HAP-1 (cell line): ENCODE data around the gene TSPEAR.
"Not testable (repeated sequence)": the region's sequence is repeated elsewhere in the genome, so short reads cannot be mapped to it uniquely, and the experiment has no call there.

Source experiments
- DNase-seq, 2 experiments: peaks; one replicate each; pipeline ENCODE4 v3.0.0-alpha.2; 2016 to 2020; ENCODE audit warnings: low spot score in 2 of 2
- H3K27me3 ChIP-seq: fragments of 250-450 bp; sonication (Bioruptor Pico); 2 replicates; pipeline ENCODE4 v1.5.1; 2020; ENCODE audit warnings: low read depth, mild to moderate bottlenecking, moderate library complexity
- H3K36me3 ChIP-seq: fragments of 250-450 bp; sonication (Bioruptor Pico); replicated peaks from 2 replicates; pipeline ENCODE4 v1.5.1; 2020; ENCODE audit warnings: mild to moderate bottlenecking
- H3K4me1 ChIP-seq: fragments of 250-450 bp; sonication (Bioruptor Pico); 2 replicates; pipeline ENCODE4 v1.5.1; 2020; ENCODE audit warnings: mild to moderate bottlenecking
- H3K4me3 ChIP-seq: fragments of 250-450 bp; sonication (Bioruptor Pico); 2 replicates; pipeline ENCODE4 v1.5.1; 2020; ENCODE audit warnings: mild to moderate bottlenecking, moderate library complexity
- H3K9me3 ChIP-seq: fragments of 250-450 bp; sonication (Bioruptor Pico); 2 replicates; pipeline ENCODE4 v1.5.1; 2020; ENCODE audit warnings: mild to moderate bottlenecking, moderate library complexity
- in situ Hi-C: fragments of 300-500 bp; cut with MboI; formaldehyde crosslinking; loops from 3 replicates; pipeline ENCODE4 v1.14.3; 2020; ENCODE audit warnings: low sequenced_read_pairs, inconsistent platforms, mixed read lengths

The TSPEAR gene

GRCh38 chr21:44486302-44486701 lies 225.1 kb downstream of the TSPEAR start:
- H3K9me3 ChIP-seq, result no peaks in the 10 kb centered on the region
- no peak overlapping the region for H3K4me3 ChIP-seq
- H3K27me3 ChIP-seq, result no peaks in the 10 kb centered on the region
- in situ Hi-C loops, result no loop called here
- no peaks in the 10 kb centered on the region for H3K4me1 ChIP-seq
- no peaks in the 10 kb centered on the region for H3K36me3 ChIP-seq
- DNase-seq, result no peak

- no peak for DNase-seq
- H3K27me3 ChIP-seq, result no peaks in the 10 kb centered on the region
- no peaks in the 10 kb centered on the region for H3K36me3 ChIP-seq
- no peak overlapping the region for H3K4me3 ChIP-seq
- no peaks in the 10 kb centered on the region for H3K9me3 ChIP-seq
- in situ Hi-C loops, result no loop called here
- H3K4me1 ChIP-seq, result no peaks in the 10 kb centered on the region
Measured at GRCh38 chr21:44485796-44486195, 225.6 kb downstream of the TSPEAR start.

GRCh38 chr21:44485254-44485793 lies 226.0 kb downstream of the TSPEAR start:
- in situ Hi-C loops, result no loop called here
- DNase-seq, result no peak
- Histone ChIP-seq H3K36me3 (no peaks in the 10 kb centered on the region), H3K9me3 (no peaks in the 10 kb centered on the region), H3K4me3 (no peak overlapping the region), H3K27me3 (no peaks in the 10 kb centered on the region), H3K4me1 (no peaks in the 10 kb centered on the region)

GRCh38 chr21:44484498-44485253 lies 226.7 kb downstream of the TSPEAR start:
- Histone ChIP-seq H3K4me3 (no peak overlapping the region), H3K9me3 (no peaks in the 10 kb centered on the region), H3K4me1 (no peaks in the 10 kb centered on the region), H3K36me3 (no peaks in the 10 kb centered on the region), H3K27me3 (no peaks in the 10 kb centered on the region)
- no peak for DNase-seq
- in situ Hi-C loops, result no loop called here

GRCh38 chr21:44483288-44484237 lies 227.8 kb downstream of the TSPEAR start:
- no peak overlapping the region for H3K4me3 ChIP-seq
- H3K27me3 ChIP-seq, result no peaks in the 10 kb centered on the region

GRCh38 chr21:44482581-44483287 lies 228.6 kb downstream of the TSPEAR start:
- H3K4me1 ChIP-seq, result no peaks in the 10 kb centered on the region
- H3K27me3 ChIP-seq, result no peaks in the 10 kb centered on the region
- in situ Hi-C loops, result no loop called here
- DNase-seq, result peak; percentile 13 to 49
- no peaks in the 10 kb centered on the region for H3K9me3 ChIP-seq
- H3K4me3 ChIP-seq, result no peak overlapping the region
- no peaks in the 10 kb centered on the region for H3K36me3 ChIP-seq

More at GRCh38 chr21:44483288-44484237, 227.8 kb downstream of the TSPEAR start:
- Histone ChIP-seq H3K4me1 (no peaks in the 10 kb centered on the region), H3K9me3 (no peaks in the 10 kb centered on the region), H3K36me3 (no peaks in the 10 kb centered on the region)
- no peak for DNase-seq
- in situ Hi-C loops, result no loop called here

- no peaks in the 10 kb centered on the region for H3K4me1 ChIP-seq
- 0 out of 2 replicates have a peak, but pooled peaks cover 3% of the 10 kb centered on the region for H3K27me3 ChIP-seq
- DNase-seq, result no peak
- in situ Hi-C loops, result no loop called here
- no peaks in the 10 kb centered on the region for H3K9me3 ChIP-seq
- no peak overlapping the region for H3K4me3 ChIP-seq
- H3K36me3 ChIP-seq, result no peaks in the 10 kb centered on the region
Measured at GRCh38 chr21:44480200-44481053, 230.9 kb downstream of the TSPEAR start.

GRCh38 chr21:44479556-44480199 lies 231.7 kb downstream of the TSPEAR start:
- H3K4me1 ChIP-seq, H3K27me3 ChIP-seq, H3K4me3 ChIP-seq, in situ Hi-C loops, H3K36me3 ChIP-seq, H3K9me3 ChIP-seq: not testable (repeated sequence)
- DNase-seq, result peak in 1 of 2 experiments; percentile 61

- H3K27me3 ChIP-seq, result 0 out of 2 replicates have a peak, but pooled peaks cover 4% of the 10 kb centered on the region
- in situ Hi-C loops, result no loop called here
- H3K36me3 ChIP-seq, result no peaks in the 10 kb centered on the region
- no peaks in the 10 kb centered on the region for H3K9me3 ChIP-seq
- DNase-seq, result no peak
- H3K4me1 ChIP-seq, result no peaks in the 10 kb centered on the region
- H3K4me3 ChIP-seq, result no peak overlapping the region
Measured at GRCh38 chr21:44478801-44479167, 232.6 kb downstream of the TSPEAR start.

GRCh38 chr21:44478124-44478800 lies 233.1 kb downstream of the TSPEAR start:
- in situ Hi-C loops, result no loop called here
- Histone ChIP-seq H3K4me1 (no peaks in the 10 kb centered on the region), H3K36me3 (no peaks in the 10 kb centered on the region), H3K9me3 (no peaks in the 10 kb centered on the region), H3K4me3 (no peak overlapping the region), H3K27me3 (0 out of 2 replicates have a peak, but pooled peaks cover 4% of the 10 kb centered on the region)
- no peak for DNase-seq

GRCh38 chr21:44477712-44478111 lies 233.7 kb downstream of the TSPEAR start:
- Histone ChIP-seq H3K4me3 (no peak overlapping the region), H3K27me3 (0 out of 2 replicates have a peak, but pooled peaks cover 4% of the 10 kb centered on the region), H3K4me1 (no peaks in the 10 kb centered on the region), H3K9me3 (no peaks in the 10 kb centered on the region), H3K36me3 (no peaks in the 10 kb centered on the region)
- no peak for DNase-seq
- in situ Hi-C loops, result no loop called here

- no peaks in the 10 kb centered on the region; the same call in 1 of the 2 replicates for H3K4me1 ChIP-seq
- no peak for DNase-seq
- in situ Hi-C loops, result no loop called here
- H3K27me3 ChIP-seq, result 0 out of 2 replicates have a peak, but pooled peaks cover 4% of the 10 kb centered on the region
- H3K4me3 ChIP-seq, result no peak overlapping the region
- no peaks in the 10 kb centered on the region for H3K36me3 ChIP-seq
- no peaks in the 10 kb centered on the region for H3K9me3 ChIP-seq
Measured at GRCh38 chr21:44477131-44477530, 234.2 kb downstream of the TSPEAR start.
